Measurements from ENCODE around the gene HYAL2.

DNA sequence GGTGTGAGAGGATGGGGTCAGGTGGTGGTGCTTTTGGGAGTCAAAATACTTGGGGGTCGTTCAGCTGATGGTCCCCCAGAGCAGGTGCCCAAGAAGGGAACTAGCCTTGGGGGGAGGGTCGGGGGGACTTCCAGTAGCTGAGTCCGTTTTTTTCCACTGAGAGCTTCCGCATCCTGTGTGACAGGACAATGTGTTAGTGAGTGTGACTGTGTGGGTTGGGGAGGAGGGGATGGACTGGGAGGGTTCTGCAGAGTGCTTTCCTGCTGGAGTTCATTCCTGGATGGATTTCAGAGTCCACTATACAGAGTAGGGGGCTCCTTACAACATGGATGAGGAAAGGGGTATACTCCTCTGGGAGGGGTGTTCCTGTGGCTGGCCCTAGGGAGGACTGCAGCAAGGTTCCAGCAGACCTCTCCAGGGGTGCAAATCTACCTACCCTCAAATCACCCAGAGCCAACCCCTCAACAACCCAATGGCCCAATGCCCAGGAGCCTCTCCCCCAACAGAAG, 601 bp upstream of the HYAL2 start:
- TF ChIP-seq, protein P1, sequence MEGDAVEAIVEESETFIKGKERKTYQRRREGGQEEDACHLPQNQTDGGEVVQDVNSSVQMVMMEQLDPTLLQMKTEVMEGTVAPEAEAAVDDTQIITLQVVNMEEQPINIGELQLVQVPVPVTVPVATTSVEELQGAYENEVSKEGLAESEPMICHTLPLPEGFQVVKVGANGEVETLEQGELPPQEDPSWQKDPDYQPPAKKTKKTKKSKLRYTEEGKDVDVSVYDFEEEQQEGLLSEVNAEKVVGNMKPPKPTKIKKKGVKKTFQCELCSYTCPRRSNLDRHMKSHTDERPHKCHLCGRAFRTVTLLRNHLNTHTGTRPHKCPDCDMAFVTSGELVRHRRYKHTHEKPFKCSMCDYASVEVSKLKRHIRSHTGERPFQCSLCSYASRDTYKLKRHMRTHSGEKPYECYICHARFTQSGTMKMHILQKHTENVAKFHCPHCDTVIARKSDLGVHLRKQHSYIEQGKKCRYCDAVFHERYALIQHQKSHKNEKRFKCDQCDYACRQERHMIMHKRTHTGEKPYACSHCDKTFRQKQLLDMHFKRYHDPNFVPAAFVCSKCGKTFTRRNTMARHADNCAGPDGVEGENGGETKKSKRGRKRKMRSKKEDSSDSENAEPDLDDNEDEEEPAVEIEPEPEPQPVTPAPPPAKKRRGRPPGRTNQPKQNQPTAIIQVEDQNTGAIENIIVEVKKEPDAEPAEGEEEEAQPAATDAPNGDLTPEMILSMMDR (IDR thresholded peaks at IDR 0.05; ENCODE audit: low read depth, low read length), result no peak
- TF ChIP-seq, protein P2, sequence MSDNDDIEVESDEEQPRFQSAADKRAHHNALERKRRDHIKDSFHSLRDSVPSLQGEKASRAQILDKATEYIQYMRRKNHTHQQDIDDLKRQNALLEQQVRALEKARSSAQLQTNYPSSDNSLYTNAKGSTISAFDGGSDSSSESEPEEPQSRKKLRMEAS (IDR thresholded peaks at IDR 0.05; ENCODE audit: low read depth, low read length), result no peak
- no peak for TF ChIP-seq POLR2A (IDR thresholded peaks at IDR 0.05; ENCODE audit: extremely low read depth, insufficient read length)

Data from NB4 (cell line).